Spleen (tissue), 11 donors: Measurements from ENCODE around the gene ATF5. TPM values are rescaled to one million over a fixed set of nuclear protein-coding genes. Genes with fewer than 3 reads are reported as not detected.

Source experiments
- DNase-seq: peaks from one replicate; pipeline ENCODE4 v3.0.0-alpha.2; 2020
- H3K27ac ChIP-seq, 8 donors: fragments of 200-600 bp; sonication (generic) in 7 of 8; 1 replicate in 4 of 8; 2 replicates in 4 of 8; pipeline versions ENCODE4 v1.5.0 to v1.8.0; 2016 to 2021; ENCODE audit warnings: inconsistent platforms in 4 of 8, mild to moderate bottlenecking in 4 of 8, moderate library complexity in 1 of 8
- H3K27me3 ChIP-seq, 7 donors: fragments of 200-600 bp; sonication (generic) in 6 of 7; replicated peaks in 1 of 7; 1 replicate in 4 of 7; 2 replicates in 3 of 7; pipeline versions ENCODE4 v1.5.0 to v1.8.0; 2016 to 2021; ENCODE audit warnings: inconsistent platforms in 3 of 7, mild to moderate bottlenecking in 1 of 7
- H3K36me3 ChIP-seq, 6 donors: fragments of 200-600 bp; sonication (generic) in 5 of 6; 1 replicate in 4 of 6; 2 replicates in 2 of 6; pipeline versions ENCODE4 v1.5.0 to v1.8.0; 2016 to 2021; ENCODE audit warnings: inconsistent platforms in 2 of 6
- H3K4me1 ChIP-seq, 6 donors: fragments of 200-600 bp; sonication (generic) in 5 of 6; 1 replicate in 3 of 6; 2 replicates in 3 of 6; pipeline versions ENCODE4 v1.5.0 to v1.8.0; 2016 to 2021; ENCODE audit warnings: inconsistent platforms in 3 of 6
- H3K4me3 ChIP-seq, 8 donors: fragments of 200-600 bp; sonication (generic) in 7 of 8; 1 replicate in 4 of 8; 2 replicates in 4 of 8; pipeline versions ENCODE4 v1.5.0 to v1.8.0; 2016 to 2021; ENCODE audit warnings: inconsistent platforms in 4 of 8, mild to moderate bottlenecking in 4 of 8, moderate library complexity in 2 of 8
- H3K9me3 ChIP-seq, 8 donors: fragments of 200-600 bp; sonication (generic) in 7 of 8; 1 replicate in 4 of 8; 2 replicates in 4 of 8; pipeline versions ENCODE4 v1.5.0 to v1.8.0; 2016 to 2021; ENCODE audit warnings: inconsistent platforms in 4 of 8
- CTCF ChIP-seq, 11 experiments: fragments of 200-600 bp in 7 of 11; fragments of 450-650 bp in 4 of 11; sonication (generic) in 4 of 11; IDR thresholded peaks in 8 of 11; conservative IDR thresholded peaks in 3 of 11; 1 replicate in 7 of 11; 2 replicates in 4 of 11; pipeline versions ENCODE4 v1.4.0 to v1.8.0; 2016 to 2021; ENCODE audit warnings: antibody characterized with exemption in 11 of 11, inconsistent platforms in 4 of 11, mild to moderate bottlenecking in 1 of 11
- POLR2A ChIP-seq, 3 donors: fragments of 450-650 bp; IDR thresholded peaks; one replicate each; pipeline ENCODE4 v1.5.1; 2017; ENCODE audit warnings: antibody characterized with exemption in 3 of 3, mild to moderate bottlenecking in 1 of 3
- POLR2AphosphoS5 ChIP-seq, 3 donors: sonication (generic); formaldehyde crosslinking; IDR thresholded peaks; one replicate each; pipeline ENCODE4 v1.5.1; 2017; ENCODE audit warnings: antibody characterized with exemption in 3 of 3
- WGBS, 5 donors: extraction: QIAGEN DNeasy Blood & Tissue Kit in 3 of 5; methylation state at CpG; one replicate each; pipeline versions ENCODE4 v1.1.5 to v1.1.7; 2013 to 2018; 5-methylcytosine and 5-hydroxymethylcytosine counted together
- intact Hi-C: fragments of 100-400 bp; cut with DNase I; formaldehyde crosslinking; loops from one replicate; pipeline ENCODE4 v1.15.0; 2023; ENCODE audit warnings: low total_unique reads
- microRNA-seq, 3 donors: library from miRNA; unstranded; fragments of <30 nt; microRNA quantifications; one replicate each; pipeline versions ENCODE4 to v1.1.0, GENCODE V29; 2019 to 2020
- polyA plus RNA-seq, 3 donors: library from polyadenylated mRNA; stranded (reverse); fragments of 200-250 nt; gene quantifications; one replicate each; pipeline ENCODE4 v1.2.1, GENCODE V29; 2013
- total RNA-seq, 7 donors: library from RNA; depleted of rRNA in 3 of 7; stranded (reverse); fragments of >200 nt in 3 of 7; fragmentation: NEBNext Ultra II Directional in 4 of 7; extraction: Animal tissue kit (Norgen Biotek cat#: 25700) in 4 of 7; gene quantifications; one replicate each; pipeline versions ENCODE4 v1.1.0 to v1.2.1, GENCODE V29; 2016 to 2021
- donor health status: healthy with polysubstance abuse.
- donor health status: DM: no; HTN: no; CAD: no; lungs with moderate emphysema.
- donor health status: DM: no; HTN: no; CAD: no.
- donor health status: Bipolar disorder and iron deficiency.
- donor health status: healthy.
- donor health status: DM: no; HTN: no; CAD: no.
- donor health status: DM: yes; HTN: yes; CAD: no.

Gene ATF5
- total and polyA plus RNA-seq, 10 donors, result 10.2 to 45.8 (median 19.8) TPM

- intact Hi-C loops, result no loop called here
- no peak overlapping the region for H3K27ac ChIP-seq
- no peaks in the 10 kb centered on the region for H3K9me3 ChIP-seq
- H3K36me3 ChIP-seq, result peaks cover 0 to 97% (median 47%) of the 10 kb centered on the region in 6 donors
- WGBS, 5 donors, result 81 to 94% (median 90%) methylated on average over 14 to 18 of the region's 18 CpGs
- DNase-seq, result no peak
- H3K4me1 ChIP-seq, result peaks cover 0 to 11% (median 0%) of the 10 kb centered on the region in 6 donors
- H3K27me3 ChIP-seq, result no peaks in the 10 kb centered on the region
- TF ChIP-seq POLR2A (IDR thresholded peaks at IDR 0.05) (no peak), CTCF (IDR thresholded peaks at IDR 0.05 in 8 of 11, conservative IDR thresholded peaks at IDR 0.05 in 3 of 11) (no peak), POLR2AphosphoS5 (IDR thresholded peaks at IDR 0.05) (no peak)
- no peak overlapping the region for H3K4me3 ChIP-seq
These were observed 48.9 kb downstream of the ATF5 start for GRCh38 chr19:49977881-49978280.

- intact Hi-C loops, result no loop called here
- no peak for DNase-seq
- Histone ChIP-seq H3K27ac (no peak overlapping the region), H3K4me3 (no peak overlapping the region), H3K36me3 (peaks cover 0 to 97% (median 47%) of the 10 kb centered on the region in 6 donors), H3K4me1 (peaks cover 0 to 10% (median under 1%) of the 10 kb centered on the region in 6 donors), H3K27me3 (no peaks in the 10 kb centered on the region), H3K9me3 (no peaks in the 10 kb centered on the region)
- 85 to 96% (median 91%) methylated on average over 11 of the region's 11 CpGs for WGBS, 5 donors
- TF ChIP-seq CTCF (IDR thresholded peaks at IDR 0.05 in 8 of 11, conservative IDR thresholded peaks at IDR 0.05 in 3 of 11) (no peak), POLR2A (IDR thresholded peaks at IDR 0.05) (no peak), POLR2AphosphoS5 (IDR thresholded peaks at IDR 0.05) (no peak)
These were observed 49.3 kb downstream of the ATF5 start for GRCh38 chr19:49978324-49978723.

GRCh38 chr19:49981603-49982593, 52.9 kb downstream of the ATF5 start:
- Histone ChIP-seq H3K4me1 (peaks cover 0 to 11% (median 2%) of the 10 kb centered on the region in 6 donors), H3K4me3 (no peak overlapping the region), H3K27ac (no peak overlapping the region), H3K27me3 (no peaks in the 10 kb centered on the region), H3K9me3 (no peaks in the 10 kb centered on the region), H3K36me3 (peaks cover 0 to 98% (median 54%) of the 10 kb centered on the region in 6 donors)
- WGBS, 5 donors, result 87 to 90% (median 88%) methylated on average over 21 of the region's 21 CpGs
- TF ChIP-seq CTCF (IDR thresholded peaks at IDR 0.05 in 8 of 11, conservative IDR thresholded peaks at IDR 0.05 in 3 of 11), result no peak
- no peak for TF ChIP-seq POLR2A (IDR thresholded peaks at IDR 0.05)
- no peak for TF ChIP-seq POLR2AphosphoS5 (IDR thresholded peaks at IDR 0.05)
- no peak for DNase-seq
- intact Hi-C loops, result loop anchor here (5.0 kb wide), 1 partner anchor 45 kb away; no protein-coding TSS in a partner anchor

Small RNA genes within 50 kb of the gene (microRNA-seq; reads per million reads assigned to microRNA genes)
- gene MIR4750, result 0 to 0.72 (median 0.28) reads per million in 3 donors

Other genes starting within 250 kb of the ATF5 start
- gene ADM5, start 239.6 kb upstream of the ATF5 start, total RNA-seq, result 10 to 100 TPM in 1 of 7 donors, 1 to 10 TPM in 6; 1.4 to 14.2 (median 5.0) TPM
- gene ADM5, start 239.6 kb upstream of the ATF5 start, polyA plus RNA-seq, result 1 to 10 TPM; 1.5 to 3.6 (median 3.5) TPM
- gene CPT1C, start 238.1 kb upstream of the ATF5 start, total RNA-seq, result 10 to 100 TPM in 5 of 7 donors, 1 to 10 TPM in 2; 6.8 to 17.0 (median 16.4) TPM
- gene CPT1C, start 238.1 kb upstream of the ATF5 start, polyA plus RNA-seq, result 10 to 100 TPM in 2 of 3 donors, 1 to 10 TPM in 1; 5.2 to 15.7 (median 11.8) TPM
- gene TSKS, start 165.9 kb upstream of the ATF5 start, total RNA-seq, result 1 to 10 TPM in 1 of 7 donors, under 1 TPM in 2, not detected in 4; 0.37 to 2.1 (median 0.92) TPM
- 1 to 10 TPM in 1 of 3 donors, under 1 TPM in 2; 0.26 to 1.0 (median 0.85) TPM for gene TSKS, start 165.9 kb upstream of the ATF5 start, polyA plus RNA-seq
- 100 to 1,000 TPM in 3 of 7 donors, 10 to 100 TPM in 4; 79.8 to 108 (median 95.4) TPM for gene AP2A1, start 162.2 kb upstream of the ATF5 start, total RNA-seq
- 10 to 100 TPM; 18.1 to 43.6 (median 19.0) TPM for gene AP2A1, start 162.2 kb upstream of the ATF5 start, polyA plus RNA-seq
- gene FUZ, start 115.9 kb upstream of the ATF5 start, total RNA-seq, result 10 to 100 TPM; 10.7 to 22.1 (median 15.1) TPM
- 10 to 100 TPM; 16.7 to 20.3 (median 16.9) TPM for gene FUZ, start 115.9 kb upstream of the ATF5 start, polyA plus RNA-seq
- 10 to 100 TPM; 29.4 to 61.0 (median 50.7) TPM for gene MED25, start 110.9 kb upstream of the ATF5 start, total RNA-seq
- 10 to 100 TPM; 26.6 to 42.7 (median 35.3) TPM for gene MED25, start 110.9 kb upstream of the ATF5 start, polyA plus RNA-seq
- gene PTOV1, start 78.0 kb upstream of the ATF5 start, total RNA-seq, result 100 to 1,000 TPM in 3 of 7 donors, 10 to 100 TPM in 4; 69.6 to 127 (median 98.4) TPM
- gene PTOV1, start 78.0 kb upstream of the ATF5 start, polyA plus RNA-seq, result 100 to 1,000 TPM in 1 of 3 donors, 10 to 100 TPM in 2; 61.4 to 120 (median 70.9) TPM
- gene PNKP, start 61.6 kb upstream of the ATF5 start, total RNA-seq, result 100 to 1,000 TPM in 5 of 7 donors, 10 to 100 TPM in 2; 80.9 to 203 (median 111) TPM
- 100 to 1,000 TPM in 1 of 3 donors, 10 to 100 TPM in 2; 36.6 to 135 (median 66.2) TPM for gene PNKP, start 61.6 kb upstream of the ATF5 start, polyA plus RNA-seq
- gene AKT1S1, start 51.9 kb upstream of the ATF5 start, total RNA-seq, result 10 to 100 TPM in 6 of 7 donors, 1 to 10 TPM in 1; 8.7 to 27.8 (median 20.1) TPM
- 10 to 100 TPM; 11.6 to 24.8 (median 13.9) TPM for gene AKT1S1, start 51.9 kb upstream of the ATF5 start, polyA plus RNA-seq
- gene TBC1D17, start 51.5 kb upstream of the ATF5 start, total RNA-seq, result 10 to 100 TPM; 26.8 to 53.5 (median 38.2) TPM
- 10 to 100 TPM; 20.8 to 39.8 (median 34.9) TPM for gene TBC1D17, start 51.5 kb upstream of the ATF5 start, polyA plus RNA-seq
- 10 to 100 TPM in 1 of 7 donors, 1 to 10 TPM in 6; 1.1 to 20.2 (median 2.8) TPM for gene IL4I1, start 32.3 kb upstream of the ATF5 start, total RNA-seq
- 1 to 10 TPM; 3.9 to 9.3 (median 6.4) TPM for gene IL4I1, start 32.3 kb upstream of the ATF5 start, polyA plus RNA-seq
- 10 to 100 TPM; 41.1 to 60.9 (median 51.4) TPM for gene NUP62, start 299 bp downstream of the ATF5 start, total RNA-seq
- 10 to 100 TPM; 17.3 to 35.1 (median 18.4) TPM for gene NUP62, start 299 bp downstream of the ATF5 start, polyA plus RNA-seq
- 10 to 100 TPM; 18.7 to 97.5 (median 42.8) TPM for gene SIGLEC11, start 32.0 kb downstream of the ATF5 start, total RNA-seq
- 10 to 100 TPM in 1 of 3 donors, 1 to 10 TPM in 2; 2.2 to 52.3 (median 7.9) TPM for gene SIGLEC11, start 32.0 kb downstream of the ATF5 start, polyA plus RNA-seq
- gene VRK3, start 96.2 kb downstream of the ATF5 start, total RNA-seq, result 10 to 100 TPM; 46.4 to 60.8 (median 56.6) TPM
- 10 to 100 TPM; 17.0 to 31.9 (median 20.4) TPM for gene VRK3, start 96.2 kb downstream of the ATF5 start, polyA plus RNA-seq
- gene ZNF473, start 96.8 kb downstream of the ATF5 start, total RNA-seq, result 10 to 100 TPM; 13.5 to 24.2 (median 19.2) TPM
- gene ZNF473, start 96.8 kb downstream of the ATF5 start, polyA plus RNA-seq, result 1 to 10 TPM; 2.4 to 4.5 (median 2.5) TPM
- gene IZUMO2, start 234.1 kb downstream of the ATF5 start, total RNA-seq, result not detected
- gene IZUMO2, start 234.1 kb downstream of the ATF5 start, polyA plus RNA-seq, result not detected